CD4-positive, alpha-beta T cell treated with Interleukin-21 for 1 hour (primary cell): ENCODE results near the gene ISG20L2.

ENCODE experiments used
- DNase-seq: peaks from one replicate; pipeline ENCODE4 v3.0.0-alpha.2; 2020

Gene ISG20L2

DNA sequence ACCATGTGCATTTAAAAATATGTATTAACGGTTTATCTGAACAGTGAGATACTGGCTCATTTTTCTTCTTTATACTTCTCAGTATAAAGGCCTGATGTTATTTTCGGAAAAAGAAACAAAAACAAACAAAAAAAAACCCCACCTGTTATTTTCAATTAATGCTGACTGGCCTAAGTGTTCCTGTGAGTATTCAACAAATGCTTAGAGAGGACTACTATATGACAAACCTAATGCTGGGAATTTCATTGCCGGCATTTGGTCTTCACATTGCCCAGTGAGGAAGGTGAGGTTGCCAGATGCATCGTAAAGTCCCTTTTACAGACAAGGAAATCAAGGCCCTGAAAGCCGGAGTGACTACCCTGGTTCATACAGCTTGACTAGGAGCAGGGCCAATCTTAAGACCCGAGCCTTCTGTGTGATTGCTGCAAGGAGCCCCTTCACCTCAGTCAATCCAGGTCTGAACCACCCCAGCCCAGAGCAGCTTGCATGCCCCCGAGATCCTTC, 11.7 kb upstream of the ISG20L2 start:
- DNase-seq: no peak

DNA sequence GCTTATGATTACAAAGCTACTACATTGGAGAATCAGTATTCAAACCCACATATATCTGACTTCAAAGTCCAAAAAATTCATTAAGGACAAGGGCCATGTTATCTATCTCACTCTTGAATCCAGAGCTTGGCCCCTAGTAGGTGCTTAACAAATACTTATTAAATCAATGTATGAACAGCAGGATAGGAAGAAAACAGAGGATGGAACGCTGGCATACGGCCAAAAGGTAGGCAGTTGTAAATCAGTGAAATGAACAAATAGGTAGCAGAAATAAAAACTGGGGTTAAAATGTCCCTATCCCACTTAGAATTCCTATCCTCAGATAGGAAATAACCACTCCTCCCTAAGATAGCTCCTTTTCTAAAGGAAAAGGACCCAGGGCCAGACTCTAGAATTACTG, 10.3 kb upstream of the ISG20L2 start:
- no peak for DNase-seq

DNA sequence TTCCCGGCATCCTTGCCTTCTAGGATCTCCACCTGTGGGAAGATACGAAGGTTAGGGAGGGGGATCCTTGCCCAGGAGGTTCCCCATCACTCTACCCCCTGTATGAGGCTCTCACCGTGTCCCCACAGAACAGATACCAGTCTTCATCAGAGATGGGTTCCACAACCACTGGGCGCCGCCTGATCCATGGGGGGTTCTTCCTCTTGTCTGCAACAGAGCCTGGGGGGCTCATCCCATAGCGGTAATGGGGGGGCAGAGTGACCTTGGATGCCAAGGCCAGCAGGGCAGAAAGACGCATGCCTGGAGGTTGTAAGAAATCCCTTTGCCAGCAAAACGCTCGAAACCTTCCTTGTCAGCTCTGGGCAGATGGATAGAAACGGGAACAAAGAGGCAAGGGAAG, 9.8 kb upstream of the ISG20L2 start:
- DNase-seq: no peak

DNA sequence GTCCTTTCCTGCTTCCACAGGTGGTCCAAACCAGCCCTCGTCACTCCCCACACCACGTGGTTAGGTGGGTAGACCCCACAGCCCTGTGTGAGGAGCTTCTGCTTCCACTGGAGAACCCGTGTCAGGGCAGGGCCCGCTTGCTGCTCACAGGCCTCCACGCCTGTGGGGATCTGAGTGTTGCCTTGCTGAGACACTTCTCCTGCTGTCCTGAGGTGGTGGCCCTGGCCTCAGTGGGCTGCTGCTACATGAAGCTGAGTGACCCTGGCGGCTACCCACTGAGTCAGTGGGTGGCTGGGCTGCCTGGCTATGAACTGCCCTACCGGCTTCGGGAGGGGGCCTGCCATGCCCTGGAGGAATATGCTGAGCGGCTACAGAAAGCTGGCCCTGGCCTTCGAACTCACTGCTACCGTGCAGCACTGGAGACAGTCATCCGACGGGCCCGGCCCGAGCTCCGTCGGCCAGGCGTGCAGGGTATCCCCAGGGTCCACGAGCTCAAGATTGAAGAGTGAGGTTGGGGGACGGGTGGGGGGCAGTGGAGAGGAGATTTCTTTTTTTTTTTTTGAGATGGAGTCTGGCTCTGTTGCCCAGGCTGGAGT, 5.5 kb upstream of the ISG20L2 start:
- no peak for DNase-seq

DNA sequence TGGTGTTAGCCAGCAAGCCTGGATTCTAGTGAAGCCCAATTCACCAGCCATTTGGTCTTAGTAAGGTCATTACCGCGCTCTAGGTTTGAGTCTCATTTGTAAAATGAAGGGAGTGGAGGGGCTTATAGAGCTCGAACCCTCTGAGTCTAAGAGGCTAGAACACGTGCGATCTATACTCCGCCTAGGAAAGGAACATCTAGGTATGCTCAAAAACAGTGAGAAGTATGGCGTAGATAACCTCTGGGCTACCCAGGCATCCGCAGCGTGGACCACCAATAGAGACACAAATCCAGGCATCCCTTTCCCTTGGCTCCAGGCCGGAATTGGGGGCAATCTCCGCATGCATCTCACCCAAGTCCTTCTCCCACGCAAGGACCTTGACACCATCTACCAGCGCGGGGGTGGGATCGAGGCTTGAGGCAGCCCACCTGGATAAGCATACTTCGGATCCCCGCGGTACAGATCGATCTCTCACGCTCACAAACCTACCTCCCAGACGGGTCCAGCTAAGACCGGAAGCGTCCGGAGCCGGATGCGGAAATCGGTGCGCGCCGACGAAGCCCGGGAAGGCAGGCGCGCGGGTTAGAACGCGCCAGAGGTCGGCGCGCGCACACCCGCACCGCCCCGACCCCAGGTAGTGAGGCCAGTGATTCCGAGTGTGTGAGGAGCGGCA, 504 bp downstream of the ISG20L2 start, which contains the start of gene METTL25B:
METTL25B (plus strand) TSS at position 544 of the 673 bp plus-strand sequence. CDS start 636 bp downstream, outside the sequence.
- peak; percentile 81 for DNase-seq

DNA sequence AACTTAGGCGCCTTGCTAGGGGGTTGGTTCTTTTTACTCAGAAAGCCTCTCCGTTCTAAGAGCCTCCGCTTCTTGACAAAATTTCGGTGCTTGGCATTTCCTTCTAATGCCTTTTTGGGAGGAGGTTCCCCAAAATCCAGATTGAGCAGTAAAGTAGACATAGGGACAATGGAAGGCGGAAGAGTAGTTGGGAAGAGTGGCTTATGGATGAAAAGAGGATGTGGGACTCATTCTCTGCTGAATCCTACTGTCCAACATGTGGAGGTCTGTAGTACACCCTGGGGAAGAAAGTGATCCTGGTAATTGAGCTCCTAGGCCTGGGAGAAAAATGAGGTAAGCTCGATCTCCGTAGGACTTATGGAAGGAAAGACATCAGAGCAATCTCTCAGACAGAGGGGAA, 1.1 kb downstream of the ISG20L2 start:
- no peak for DNase-seq

DNA sequence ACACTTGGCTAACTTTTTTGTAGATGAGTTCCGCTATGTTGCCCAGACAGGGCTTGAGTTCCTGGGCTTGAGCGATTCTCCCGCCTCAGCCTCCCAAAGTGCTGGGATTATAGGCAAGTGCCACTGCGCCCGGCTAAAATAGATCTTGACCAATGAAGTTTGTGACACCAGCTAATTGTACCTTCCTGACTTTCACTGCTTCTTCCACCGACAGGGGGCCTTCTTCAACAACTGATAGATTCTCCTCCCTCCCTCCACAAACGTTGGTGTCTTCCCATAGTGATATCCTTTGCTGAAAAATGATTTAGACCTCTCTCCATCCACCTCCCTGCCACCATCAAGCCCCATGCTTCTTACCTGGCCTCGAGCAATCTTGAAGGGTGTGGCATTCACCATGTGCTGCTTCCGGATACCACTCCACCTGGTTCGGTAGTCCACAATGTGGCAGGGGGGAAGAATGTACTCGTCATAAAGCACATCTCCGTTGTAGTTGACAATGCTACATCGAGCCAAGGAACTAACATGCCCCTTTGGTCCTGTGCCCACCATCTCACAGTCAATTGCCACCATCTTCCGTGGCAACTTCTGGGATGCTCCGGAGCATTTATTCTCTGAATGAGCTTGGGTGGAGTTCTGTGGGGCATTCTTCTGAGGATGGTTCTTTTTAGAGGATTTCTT, 1.9 kb downstream of the ISG20L2 start:
- DNase-seq: peak; percentile 65

DNA sequence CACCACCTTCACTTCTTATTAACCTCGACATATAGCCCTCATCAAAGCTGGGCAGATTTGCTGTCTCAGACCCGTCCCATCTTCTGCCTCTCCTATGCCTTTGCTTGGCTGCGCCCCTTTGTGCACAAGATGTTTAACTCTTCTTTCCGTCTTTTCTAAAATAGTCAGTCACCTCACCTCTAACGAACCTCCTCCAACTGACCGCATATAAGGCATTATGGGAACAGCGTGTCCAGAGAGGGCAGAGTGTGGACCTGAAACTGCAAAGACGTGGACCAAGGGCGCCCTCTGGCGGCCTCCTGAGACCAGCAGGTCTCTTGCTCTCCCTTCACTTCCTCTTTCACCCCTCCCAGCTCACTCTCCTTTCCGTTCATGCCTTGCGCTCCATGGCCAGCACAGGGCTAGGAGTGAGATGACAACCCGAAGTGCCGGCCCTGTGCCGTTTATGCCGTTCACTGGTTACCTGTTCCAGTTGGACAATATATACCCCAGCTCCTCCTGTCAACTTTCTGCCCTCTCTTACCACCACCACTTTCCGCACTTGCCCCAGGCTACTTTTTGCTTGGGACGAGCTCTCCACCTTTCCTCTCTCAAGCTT, 2.8 kb downstream of the ISG20L2 start:
- DNase-seq: peak; percentile 80

DNA sequence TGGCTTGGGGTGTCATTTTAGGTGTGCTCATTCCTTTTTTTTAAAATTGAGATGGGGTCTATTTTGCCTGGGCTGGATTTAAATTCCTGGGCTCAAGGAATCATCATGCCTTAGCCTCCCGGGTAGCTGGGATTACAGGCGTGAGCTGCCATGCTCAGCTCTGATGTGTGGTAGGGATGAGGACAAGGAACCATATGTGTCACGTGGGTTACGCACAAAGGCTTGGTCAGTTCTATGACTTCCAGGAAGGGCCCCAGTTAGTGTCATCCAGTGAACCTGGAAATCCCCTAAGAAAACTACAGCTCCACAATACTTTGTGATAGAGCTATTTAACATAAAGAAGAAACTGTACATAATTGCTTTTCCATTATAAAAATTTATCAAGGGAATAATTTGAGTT, 7.0 kb downstream of the ISG20L2 start:
- no peak for DNase-seq

DNA sequence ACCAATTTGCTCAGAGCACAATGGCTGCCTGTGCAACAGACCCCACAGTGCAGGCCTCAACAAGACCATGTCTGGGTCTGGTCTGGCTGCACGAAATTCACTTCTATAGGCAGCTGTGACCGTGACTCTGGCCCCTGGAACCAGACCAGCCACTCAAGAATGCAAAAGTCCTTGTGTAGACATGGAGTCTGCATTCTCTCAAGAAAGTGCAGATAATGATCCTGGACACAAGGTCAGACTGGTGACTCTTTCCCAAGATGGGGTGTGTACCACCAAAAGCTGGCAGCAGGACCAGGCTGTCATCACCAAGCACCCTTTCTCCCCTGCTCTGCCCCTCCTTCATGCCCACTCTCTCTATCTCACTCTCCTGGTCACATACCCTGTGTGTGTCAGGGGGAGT, 7.4 kb downstream of the ISG20L2 start:
- no peak for DNase-seq

DNA sequence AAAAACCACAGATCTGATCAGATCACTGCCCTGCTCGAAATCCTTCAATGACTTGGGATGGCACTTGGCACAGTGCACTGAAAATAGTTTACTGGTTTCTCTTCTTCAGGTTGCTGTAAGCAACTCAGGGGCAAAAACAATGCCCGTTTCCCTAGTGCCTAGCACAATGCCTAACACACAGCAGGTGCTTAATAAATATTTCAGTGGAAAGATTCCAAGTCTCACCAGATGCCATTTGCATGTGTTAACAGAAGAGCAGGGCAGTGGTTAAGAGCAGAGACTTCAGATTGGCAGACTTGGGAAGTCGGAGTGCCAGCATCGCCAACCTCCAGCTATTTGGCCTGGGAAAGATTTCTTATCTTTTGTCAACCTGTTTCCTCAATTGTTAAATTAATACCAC, 11.2 kb downstream of the ISG20L2 start:
- DNase-seq: no peak

DNA sequence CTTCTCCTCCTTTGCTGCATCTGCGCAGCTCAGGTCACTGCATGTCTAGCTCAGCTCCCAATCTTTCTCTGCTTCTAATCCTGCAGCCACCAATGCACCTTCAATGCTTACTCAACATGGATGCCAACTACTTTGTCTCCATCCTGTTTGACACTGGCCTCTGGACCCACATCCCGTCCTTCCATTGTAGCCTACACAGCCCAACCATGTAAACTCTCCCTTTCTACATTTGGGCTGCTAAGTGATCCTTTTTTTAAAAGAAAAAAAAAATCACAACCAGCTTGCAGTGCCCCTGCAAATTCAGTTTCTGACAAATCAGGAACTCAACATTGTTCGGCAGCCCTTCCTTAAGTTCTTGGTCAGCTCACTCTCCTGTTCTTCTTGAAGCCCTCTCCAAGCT, 13.7 kb downstream of the ISG20L2 start:
- no peak for DNase-seq

DNA sequence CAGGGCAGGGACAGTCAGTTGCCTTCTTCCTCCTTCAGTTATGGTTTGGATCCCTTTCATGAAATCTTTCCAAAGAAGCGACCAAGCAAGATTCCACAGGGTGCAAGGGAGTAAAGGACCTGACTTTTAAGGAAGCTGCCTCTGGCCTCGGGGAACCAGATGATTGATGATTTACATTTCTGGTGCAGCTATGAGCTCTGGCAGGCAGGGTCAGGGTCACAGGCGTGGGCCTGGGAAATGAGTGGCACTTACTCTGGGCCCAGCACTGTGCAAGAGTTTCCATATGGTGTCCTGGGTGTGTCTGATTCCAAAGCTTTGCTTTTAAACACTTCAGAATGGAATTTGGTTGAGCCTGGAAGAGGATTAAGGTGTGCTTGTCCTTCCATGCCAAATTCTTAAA, 15.9 kb downstream of the ISG20L2 start:
- no peak for DNase-seq

DNA sequence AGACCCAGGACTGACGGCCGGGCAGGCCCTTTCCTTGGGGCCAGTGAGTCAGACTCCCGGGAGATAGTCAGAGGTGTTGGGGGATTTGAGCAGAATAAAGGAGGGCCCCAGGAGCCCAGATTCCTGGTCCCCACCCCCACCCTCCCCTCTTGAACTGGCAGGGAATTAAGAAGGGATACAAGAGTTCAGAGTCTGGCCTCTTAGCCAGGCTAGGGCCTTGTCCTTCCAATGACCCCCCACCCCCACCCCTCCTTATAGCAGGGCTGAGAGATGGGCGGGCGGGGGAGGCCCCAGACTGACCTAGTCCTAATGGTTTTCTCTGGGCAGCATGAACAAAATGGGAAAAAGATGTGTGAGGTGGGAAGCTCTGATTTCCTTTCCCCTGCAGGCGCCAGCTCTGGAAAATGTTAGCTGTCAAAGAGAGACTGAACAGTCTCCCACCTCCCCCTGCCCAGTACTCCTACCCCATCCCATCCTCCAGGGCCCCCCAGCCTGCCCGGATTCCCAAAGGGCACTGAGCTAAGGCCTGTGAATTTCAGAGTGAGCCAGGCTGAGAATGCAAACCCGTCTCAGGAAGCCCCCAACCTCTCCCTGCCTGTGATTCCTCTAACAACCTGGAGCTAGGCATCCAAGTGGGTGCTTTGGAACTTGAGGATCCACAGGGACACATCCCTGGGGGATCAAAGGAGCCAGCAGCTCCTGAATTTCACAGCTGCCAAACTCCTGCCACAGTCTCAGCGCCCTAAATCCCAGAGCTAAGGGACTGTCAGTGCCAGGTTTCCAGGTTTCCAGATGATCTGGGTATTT, 17.4 kb downstream of the ISG20L2 start:
- no peak for DNase-seq

DNA sequence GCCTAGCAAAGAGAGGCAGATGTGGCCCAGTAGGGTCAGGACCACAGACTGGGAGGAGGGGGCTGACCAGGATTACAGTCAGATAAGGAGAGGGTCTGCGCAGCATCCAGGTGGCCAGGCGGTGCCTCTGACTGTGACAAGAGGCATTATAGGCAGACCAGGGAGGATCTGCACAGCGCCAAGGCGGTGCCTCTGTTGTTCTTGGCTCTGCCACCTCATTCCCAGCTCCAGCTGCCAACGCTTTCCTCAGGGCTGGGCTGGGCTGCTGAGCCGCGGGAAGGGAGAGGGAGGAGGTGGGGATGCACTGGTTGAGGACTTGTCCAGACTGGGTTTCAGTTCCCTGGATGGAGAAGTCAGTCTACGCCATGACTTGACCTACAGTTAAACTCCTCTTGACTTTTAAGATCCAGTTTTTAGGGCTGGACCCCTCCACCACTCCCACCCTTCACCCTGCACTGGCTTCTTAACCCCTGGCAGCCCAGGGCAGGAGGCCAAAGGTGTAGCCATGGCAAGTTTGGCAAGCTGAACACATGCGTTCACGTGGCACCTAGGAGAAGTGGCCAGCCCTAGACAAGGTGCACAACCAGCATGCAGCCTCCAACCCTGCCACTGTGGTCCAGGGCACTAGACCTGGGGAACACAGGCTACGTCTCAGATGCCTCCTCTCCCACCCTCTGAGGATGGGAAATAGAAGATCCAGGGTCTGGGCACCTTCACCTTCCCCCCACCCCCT, 18.6 kb downstream of the ISG20L2 start:
- no peak for DNase-seq

DNA sequence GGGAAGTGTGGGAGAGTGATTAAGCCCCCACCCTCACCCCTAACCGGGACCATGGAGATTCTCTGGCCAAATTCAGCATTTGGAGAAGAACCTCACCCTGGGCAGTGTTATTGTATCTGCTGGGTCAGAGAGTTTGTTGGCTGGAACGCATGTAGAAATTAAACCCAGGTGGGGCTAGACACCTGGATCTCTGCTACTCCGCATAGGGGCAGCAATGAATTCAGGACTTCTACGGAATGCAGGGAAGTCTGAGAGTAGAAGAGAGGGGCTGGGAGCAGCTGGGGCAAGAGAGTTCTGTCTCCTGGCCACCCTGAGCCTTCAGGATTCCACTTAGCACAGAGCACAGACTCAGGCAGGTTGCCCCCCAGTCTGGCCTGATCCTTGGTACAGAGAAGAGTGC, 19.5 kb downstream of the ISG20L2 start:
- DNase-seq: no peak

DNA sequence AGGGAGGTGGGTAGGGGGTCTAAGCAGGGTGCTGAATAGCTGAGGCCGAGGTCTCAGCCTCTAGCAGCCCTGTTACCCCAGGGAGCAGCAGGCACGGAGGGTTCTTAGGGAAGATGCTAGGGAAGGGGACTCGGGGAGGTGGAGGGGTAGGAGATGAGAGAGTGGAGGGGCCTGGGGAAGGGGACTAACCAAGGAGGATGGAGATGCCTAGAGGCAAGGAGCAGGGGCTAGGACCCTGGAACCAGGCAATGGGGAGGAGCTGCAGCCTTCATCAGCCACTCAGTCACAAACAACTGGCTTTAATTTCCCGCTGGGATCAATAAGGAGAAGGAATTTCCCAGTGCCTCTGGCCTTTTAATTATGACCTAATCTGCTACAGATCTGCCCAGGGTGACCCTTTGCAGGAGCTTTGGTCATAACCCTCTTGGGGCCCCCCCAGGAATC, 20.3 kb downstream of the ISG20L2 start:
- no peak for DNase-seq

DNA sequence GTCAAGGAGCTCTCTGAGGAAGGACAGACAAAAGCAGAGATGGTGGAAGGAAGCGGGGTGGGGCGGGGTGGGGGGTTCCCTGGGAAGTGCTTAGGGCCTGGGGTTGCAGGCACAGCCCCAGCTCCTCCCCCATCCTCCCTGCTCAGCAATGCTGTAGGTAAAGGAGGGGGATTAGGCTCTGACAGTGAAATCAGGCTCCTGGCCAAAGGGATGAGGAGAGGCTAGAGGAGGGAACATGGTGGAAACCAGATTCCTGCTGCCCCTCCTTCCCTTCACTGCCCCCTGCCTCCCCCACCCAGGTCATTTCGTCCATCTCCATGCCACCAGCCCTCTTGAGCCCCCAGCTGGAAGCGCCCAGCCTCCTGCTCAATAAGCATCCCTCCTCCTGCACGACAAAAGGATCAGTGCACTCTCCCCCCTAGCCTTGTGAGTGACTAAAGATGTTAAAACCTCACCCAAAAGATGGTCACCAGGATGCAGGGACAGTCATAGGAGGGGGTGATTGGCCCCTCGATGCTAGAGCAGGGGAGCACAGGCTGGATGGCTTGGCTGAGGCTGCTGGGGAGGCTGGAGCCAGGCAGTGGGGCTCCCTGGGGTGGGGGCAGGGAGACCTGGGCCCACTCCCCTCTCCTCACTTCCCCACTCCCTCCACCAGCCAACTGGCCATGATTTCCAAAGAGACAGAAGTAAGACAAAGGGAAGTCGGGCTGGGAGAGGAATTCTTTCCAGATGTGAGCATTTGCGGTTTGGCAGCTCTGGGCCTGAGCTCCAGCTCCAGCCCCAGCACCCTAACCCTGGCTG, 20.9 kb downstream of the ISG20L2 start:
- DNase-seq: no peak

DNA sequence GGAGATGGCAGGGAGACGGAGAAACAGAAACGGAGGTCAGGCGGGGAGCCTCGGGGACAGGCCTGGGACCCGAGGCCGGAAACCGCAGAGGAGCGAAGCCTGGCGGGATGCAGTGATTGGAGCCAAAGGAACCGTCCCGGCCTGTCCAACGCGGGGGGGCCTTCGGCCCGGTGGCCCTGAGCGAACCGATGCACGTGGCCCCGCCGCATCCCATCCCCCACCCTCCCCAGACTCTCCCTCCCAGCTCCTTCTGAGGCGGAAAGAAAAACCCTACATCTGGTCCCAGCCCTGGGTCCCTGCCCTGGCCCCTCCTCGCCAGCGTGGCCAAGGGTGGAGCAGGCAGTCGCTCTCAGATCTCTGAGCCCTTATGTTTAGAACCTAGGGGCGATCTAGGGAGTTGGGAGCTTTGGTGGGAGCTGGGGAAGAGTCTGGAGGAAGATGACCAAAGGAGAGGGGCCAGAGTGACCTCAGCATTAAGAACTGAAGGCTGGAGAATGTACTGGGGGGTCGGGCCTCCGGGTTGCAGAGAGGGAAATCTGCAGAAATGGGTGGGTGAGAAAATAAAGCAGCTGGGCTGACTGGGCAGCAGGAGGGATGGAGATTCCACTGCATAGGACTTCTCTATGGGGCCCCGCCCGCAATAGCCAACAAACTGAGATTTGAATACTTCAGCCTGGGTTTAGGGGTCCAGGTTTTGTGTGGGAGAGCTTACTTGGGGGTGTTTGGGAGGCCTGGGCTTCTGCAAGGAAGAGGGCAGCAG, 21.7 kb downstream of the ISG20L2 start:
- peak; percentile 40 for DNase-seq

DNA sequence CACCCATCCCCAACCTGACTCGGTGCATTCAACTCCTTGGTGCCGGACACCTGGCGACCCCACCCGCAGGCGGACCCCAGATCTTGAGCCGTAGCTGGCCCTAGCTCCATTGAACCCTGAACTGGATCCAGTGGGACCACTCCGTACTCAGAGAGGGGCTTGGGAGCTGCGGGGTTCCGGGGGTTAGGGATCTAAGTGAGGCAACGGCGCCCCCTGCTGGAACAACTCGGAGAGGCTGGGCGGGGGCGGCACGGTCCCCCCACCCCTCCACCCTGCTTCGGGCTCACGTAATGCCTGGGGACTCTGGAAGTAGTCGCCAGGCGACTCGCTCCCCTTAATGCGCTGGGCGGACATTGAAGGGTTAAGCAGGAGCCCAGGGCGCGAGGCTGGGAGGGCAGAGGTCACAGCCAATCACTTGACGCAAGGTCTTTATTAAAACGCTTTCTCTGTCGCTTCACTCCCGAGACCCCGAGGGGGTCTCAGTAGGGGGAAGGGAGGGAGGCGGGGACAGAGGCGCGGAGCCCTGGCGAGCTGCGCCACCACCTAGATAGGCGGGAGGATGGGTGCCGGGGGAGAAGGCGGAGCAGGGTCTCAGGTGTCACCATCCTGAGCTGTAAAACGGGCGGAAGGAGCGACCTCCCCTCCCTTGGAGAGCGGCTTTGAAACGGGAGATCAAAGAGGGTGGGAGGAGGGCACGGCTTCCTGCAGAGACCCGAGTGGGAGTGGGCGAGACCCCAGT, 22.5 kb downstream of the ISG20L2 start:
- DNase-seq: peak; percentile 70
